HG02981 (cell line): Measurements from ENCODE around the gene AP3M1.

Source experiments
- ATAC-seq: cut with Tn5 transposase; IDR thresholded peaks from one replicate; pipeline ENCODE4 v1.9.1; 2021; ENCODE audit warnings: mild to moderate bottlenecking, moderate library complexity; ENCODE audit not compliant: unreplicated experiment

Gene AP3M1

GRCh38 chr10:74081941-74082718, 68.5 kb downstream of the AP3M1 start:
- no peak for ATAC-seq

GRCh38 chr10:74081192-74081803, 69.3 kb downstream of the AP3M1 start:
- ATAC-seq = no peak

DNA sequence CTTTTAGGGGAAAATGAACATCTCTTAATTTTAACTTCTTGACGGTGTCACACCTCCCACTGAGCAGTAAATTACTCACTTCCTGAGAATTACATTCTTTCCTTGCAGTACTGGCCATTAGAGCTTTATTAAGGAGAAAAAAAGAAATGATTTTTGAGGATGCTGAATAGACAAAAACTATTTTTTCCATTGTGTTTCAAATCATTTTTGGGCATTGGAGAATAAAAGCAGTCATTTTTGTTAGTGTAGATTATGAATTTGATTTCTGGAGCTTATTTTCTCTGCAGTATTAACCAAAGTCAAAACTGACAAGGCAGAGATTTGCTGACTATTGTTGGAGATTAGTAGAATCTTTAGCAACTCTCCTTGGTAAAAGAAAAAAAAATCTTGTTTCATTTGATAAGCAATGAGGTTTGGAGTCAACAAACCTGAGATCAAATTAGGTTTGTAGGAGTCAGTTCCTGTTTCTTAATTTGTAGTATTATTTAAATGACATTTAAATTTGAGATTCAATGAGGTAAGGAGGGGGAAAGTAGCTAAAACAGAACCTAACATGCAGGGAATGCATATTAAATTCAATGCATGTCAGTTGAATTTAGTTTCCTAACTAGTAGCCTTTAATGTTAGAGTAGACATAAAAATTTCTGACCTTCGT, 70.6 kb downstream of the AP3M1 start:
- ATAC-seq = no peak

DNA sequence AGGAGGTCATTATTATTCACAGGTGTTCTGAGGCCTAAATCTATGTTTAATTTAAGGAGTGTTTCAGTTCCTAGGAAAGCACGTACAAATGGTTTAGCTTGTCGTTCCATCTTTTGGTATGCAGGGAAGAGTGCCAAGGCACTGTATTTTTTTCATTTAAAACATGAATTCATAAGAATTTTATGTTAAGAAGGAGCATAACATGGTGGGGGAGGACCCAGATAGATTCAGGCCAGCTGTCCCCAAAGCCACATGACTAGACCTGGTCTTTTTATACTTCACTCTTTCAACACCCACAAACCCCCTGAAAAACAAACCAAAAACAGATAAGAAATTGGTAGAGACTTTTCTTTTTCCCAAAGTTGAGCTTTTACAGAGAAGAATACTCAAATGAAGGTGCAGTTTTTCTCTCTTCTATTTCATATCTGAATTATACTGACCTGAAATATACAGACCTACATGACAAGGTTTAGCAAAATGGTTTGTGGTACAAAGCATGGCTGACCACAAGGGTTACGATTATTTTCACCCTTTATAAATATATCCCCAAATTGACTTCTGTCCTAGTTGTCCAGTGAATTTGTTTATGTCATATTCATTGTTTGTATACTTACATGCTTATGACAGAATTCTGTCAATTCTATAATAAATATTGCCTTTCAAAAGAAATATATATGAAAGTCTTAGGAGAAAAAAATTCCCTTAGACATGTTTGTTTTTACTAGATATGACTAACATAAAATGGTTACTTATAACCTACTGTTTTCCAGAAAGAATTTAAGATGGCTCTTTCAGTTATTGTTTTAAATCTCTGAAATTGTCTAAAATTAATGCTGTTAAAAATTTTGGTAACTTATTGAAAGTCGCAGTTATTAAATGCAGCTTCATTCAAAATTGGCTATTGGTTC, 71.3 kb downstream of the AP3M1 start:
- no peak for ATAC-seq

DNA sequence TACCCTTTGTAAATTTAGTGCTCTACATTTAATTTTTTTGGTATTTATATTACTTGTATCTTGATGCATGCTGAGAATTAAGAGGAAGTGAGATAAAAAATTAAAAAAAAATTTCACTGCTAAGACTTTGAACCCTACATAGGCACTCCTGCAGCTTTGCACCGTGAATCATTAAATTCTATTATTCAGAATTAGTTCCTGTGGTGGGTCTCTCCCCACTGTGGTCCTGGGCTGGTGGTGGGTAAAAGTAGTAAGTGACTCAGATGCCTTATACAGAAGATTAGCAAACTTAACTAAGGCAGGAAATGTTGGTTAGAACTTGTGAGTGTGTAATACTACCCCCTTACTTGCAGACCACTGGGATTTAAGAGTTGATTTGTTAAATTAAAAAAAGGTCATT, 72.6 kb downstream of the AP3M1 start:
- peak; percentile 86 for ATAC-seq

DNA sequence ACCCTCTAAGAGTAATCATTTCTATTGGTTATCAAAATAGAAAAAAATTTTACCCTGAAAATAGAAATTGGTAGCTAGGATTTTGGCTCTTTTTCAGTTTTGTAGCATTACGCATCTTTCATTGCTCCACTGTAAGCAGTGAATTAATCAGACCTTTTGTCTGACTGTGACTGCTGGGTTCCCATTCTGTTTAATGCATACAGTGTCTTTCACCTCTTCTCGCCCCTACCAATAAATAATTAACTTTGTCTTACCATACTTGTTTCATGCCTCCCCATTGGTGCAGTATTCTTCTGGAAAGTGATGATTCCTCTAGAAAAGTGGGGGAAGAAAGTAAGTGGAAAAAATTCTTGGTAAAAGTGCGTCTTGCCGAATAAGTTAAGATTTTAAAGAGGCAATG, 73.2 kb downstream of the AP3M1 start:
- no peak for ATAC-seq

DNA sequence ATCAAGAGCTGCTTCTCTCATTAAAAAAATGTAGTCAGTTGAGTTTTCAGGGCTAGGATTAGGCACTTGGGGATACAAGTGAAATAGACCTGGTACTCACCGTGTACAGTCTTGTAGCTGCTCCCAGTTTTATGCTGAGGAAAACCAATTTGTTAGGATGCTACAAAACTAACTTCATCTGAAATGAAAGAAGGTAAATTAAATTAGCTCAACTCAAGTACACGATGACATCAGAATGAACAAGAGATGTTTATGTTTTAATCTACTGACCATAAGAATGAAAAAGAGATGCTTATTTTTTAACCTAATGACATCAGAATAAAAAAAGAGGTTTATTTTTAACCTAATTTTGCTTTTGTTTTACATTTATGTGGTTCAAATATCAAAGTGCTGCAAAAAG, 73.7 kb downstream of the AP3M1 start:
- no peak for ATAC-seq

GRCh38 chr10:74075906-74076305, 74.7 kb downstream of the AP3M1 start:
- no peak for ATAC-seq

DNA sequence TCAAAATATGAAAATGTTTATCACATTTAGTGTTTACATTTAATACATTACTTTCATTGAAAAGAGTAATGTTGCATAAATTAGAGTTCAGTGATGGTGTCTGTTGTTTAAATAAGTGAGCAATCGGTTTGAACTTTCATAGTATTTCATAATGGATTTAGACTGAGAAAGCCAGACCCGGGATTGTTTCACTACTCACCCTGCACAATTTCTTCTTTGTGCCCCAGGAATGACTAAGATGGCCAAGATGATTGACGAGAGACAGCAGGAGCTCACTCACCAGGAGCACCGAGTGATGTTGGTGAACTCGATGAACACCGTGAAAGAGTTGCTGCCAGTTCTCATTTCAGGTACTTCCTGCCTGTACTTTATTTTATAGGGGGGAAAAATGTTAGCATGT, 78.1 kb downstream of the AP3M1 start:
- no peak for ATAC-seq

GRCh38 chr10:74071157-74071556, 79.5 kb downstream of the AP3M1 start:
- no peak for ATAC-seq
